SKM-1 treated with dmso at 0.1 percent for 144 hours (cell line): ENCODE data around the gene KSR2.
"Not testable (repeated sequence)": the region's sequence is repeated elsewhere in the genome, so short reads cannot be mapped to it uniquely, and the experiment has no call there.

Experiments used
- DNase-seq: peaks from one replicate; lab custom pipeline; 2025; ENCODE audit not compliant: unreplicated experiment; lab: John Stamatoyannopoulos, UW

The KSR2 gene

DNA sequence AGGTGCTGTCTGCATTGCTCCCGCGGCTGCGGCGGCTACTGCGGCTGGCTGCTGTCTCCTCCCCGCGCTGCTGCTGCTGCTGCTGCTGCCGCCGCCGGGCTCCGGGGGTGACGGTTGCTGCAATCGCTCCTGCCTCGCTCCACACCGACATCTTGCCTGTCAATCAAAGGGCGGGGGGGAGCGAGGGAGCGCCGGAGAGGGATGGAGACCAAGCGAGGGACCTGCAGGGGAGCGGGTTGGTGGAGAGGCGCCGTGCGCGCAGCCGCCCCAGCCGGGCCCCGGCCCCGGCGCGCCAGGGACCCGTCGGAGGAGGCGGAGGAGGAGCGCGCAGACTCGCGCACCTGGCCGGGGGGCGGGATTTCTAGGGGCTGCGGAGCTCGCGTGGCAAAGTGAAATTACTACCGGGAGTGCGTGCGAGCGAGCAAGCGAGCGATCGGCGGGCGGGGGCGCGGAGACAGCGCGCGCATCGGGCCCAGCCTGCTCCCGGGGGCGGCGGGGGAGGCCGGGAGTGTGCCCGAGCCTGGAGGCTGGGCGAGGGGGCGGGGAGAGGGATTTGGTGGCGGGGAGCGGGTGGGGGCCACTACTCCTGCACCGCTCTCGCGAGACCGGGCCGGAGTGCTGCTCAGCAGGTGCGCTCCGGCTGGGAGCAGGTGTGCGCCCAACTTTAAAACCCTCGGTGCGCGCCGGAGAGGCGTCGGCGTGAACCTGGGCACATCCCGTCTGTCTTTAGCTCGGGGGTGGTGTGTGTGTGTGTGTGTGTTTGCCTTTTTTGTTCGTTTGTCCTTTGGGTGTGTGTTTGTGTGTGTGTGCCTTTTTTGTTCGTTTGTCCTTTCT is at the start of gene KSR2:
TSS of gene KSR2 (minus strand) at position 165 of the 834 bp plus-strand sequence. CDS start 735 bp downstream, outside the sequence.
- DNase-seq = no peak

DNA sequence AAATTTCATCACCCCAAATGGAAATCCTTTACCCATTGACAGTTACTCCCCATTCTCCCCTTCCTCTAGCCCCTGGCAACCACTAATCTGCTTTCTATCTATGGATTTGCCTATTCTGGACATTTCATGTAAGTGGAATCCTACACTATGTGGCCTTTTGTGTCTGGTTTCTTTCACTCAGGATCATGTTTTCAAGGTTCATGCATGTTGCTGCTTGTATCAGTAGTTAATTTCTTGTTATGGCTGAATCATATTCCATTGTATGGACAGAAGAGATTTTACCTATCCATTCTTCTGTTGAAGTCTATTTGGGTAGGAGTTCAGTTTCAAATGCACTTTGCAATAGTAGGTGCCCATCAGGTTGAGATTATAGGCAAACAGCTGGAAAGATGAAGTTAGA is 49.1 kb upstream of the KSR2 start:
- DNase-seq = no peak

GRCh38 chr12:118016424-118017264 is 47.9 kb upstream of the KSR2 start, which contains the start of gene RFC5:
Gene RFC5, plus strand, starts transcription at chr12:118016703. Its CDS starts 125 bp downstream, at chr12:118016828.
- peak; percentile 78 for DNase-seq

- no peak for DNase-seq
Observed at GRCh38 chr12:118015944-118016343, 47.2 kb upstream of the KSR2 start.

DNA sequence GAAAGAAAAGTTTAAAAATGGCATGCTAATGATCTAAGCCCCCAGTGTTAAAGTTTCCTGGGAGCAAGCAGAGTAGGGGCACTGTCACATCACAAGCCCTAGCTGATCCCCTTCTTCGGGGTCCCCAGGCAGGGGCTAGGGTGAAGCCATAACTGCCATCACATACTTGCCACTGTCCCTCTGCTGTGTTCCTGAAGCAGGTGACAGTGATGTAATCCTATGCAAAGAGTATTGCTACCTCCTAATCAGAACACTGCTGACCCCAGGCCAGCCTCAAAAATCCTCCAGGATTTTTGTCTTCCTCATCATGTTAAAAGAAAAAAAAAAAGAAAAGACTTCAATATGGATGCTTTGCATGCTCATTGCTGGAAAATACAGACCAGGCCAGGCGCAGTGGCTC is 46.5 kb upstream of the KSR2 start:
- DNase-seq = no peak

DNA sequence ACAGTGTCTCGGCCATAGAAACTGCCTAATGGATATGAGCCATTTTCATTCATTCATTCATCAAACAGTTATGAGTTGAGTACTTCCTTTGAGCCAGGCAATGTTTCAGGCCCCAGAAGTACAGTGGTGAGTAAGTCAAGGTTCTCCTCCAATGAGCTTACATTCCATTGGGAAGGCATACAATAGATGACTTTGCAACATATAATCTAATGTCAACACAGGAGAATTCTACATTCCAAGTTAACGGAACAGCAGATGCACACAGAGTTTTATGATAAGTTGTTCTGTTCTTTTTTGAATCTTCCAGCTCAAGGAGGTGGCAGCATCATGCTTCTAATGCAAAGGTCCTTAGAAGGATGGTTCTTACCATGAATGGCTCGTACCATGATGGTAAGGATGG is 44.5 kb upstream of the KSR2 start:
- DNase-seq = no peak

DNA sequence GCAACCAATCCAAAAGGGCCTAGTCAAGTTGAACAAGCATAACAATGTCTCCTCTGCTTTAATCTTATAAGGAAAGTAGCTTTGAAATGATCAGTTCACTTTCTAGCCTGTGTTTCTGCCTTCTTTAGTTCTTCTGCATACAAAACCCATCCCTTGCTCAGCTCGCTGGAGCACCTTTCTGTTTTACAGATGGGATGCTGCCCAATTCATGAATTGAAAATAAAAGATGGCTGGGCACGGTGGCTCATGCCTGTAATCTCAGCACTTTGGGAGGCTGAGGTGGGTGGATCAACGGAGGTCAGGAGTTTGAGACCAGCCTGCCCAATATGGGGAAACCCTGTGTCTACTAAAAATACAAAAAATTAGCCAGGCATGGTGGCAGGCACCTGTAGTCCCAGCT is 43.2 kb upstream of the KSR2 start:
- DNase-seq = no peak

DNA sequence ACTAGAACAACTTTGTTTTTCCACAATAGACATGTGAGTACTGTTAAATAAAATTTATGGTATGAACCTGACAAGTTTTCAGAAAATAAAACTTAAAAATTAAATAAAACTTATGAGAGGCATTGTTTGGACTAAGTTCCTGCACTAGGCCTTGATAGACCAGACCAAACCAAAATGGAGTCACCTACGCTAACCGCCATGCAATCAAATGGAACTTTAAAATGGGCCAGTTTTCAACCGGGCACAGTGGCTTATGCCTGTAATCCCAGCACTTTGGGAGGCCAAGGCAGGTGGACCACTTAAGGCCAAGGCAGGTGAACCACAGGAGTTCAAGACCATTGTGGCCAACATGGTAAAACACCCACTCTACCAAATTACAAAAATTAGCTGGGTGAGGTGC is 42.6 kb upstream of the KSR2 start:
- no peak for DNase-seq

DNA sequence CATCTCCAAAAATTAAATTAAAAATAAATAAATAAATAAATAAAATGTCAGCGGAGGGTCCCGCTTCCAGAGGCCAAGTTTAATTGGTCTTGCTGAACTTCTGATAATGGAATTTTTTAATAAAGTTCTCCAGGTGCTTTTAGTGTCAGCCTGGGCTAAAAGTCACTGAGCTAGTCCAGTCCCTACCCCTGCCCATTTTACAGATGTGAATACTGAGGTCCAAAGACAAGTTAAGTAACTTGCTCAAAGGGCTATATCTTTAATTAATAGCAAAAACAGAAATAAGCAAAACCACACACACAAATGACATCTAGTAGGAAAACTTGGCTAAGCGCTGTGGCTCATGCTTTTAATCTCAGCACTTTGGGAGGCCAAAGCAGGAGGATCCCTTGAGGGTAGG is 42.1 kb upstream of the KSR2 start:
- DNase-seq = no peak

DNA sequence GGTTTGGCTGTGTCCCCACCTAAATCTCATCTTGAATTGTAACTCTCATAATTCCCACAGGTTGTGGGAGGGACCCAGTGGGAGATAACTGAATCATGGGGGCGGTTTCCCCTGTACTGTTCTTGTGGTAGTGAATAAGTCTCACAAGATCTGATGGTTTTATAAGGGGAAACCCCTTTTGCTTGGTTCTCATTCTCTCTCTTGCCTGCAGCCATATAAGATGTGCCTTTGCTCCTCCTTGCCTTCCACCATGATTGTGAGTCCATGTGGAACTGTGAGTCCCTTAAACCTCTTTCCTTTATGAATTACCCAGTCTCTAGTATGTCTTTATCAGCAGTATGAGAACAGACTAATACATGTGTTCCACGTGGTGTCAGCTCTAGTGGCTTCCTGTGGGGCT is 31.0 kb upstream of the KSR2 start:
- DNase-seq = not testable (repeated sequence)

DNA sequence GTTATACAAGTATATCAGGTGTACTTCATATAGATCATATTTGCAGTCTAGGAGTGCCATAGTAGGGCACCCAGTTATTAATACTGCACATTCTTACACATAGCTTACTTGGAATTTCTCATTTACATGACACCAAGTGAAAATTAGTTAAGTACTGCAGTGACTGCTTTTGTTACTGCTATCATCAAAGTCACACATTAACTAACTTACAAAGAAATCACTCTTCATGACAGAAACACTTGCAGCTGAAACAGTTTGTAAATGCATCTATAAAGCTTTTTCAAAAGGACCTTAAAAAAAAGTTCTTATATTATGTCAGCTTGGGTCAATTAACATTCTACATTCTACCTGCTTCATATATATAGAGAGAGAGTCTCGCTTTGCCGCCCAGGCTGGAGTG is 29.9 kb upstream of the KSR2 start:
- no peak for DNase-seq

- no peak for DNase-seq
Observed at GRCh38 chr12:117994551-117995438, 26.0 kb upstream of the KSR2 start.

- DNase-seq = no peak
Observed at GRCh38 chr12:117986705-117987469, 18.1 kb upstream of the KSR2 start.

DNA sequence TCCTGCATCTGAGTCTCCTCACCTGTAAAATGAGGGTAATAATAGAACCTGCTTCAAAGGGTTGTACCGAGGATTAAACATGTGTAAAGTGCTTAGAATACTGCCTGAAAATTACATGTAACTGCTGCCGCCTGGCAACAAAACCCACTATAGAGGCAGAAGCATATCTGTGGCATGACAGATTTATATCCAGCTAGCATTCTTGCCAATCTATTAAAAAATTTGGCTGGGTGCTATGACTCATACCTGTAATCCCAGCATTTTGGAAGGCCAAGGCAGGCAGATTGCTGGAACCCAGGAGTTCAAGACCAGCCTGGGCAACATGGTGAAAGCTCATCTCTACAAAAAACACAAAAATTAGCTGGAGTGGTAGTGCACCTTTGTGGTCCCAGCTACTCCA is 16.4 kb upstream of the KSR2 start:
- DNase-seq = no peak

GRCh38 chr12:117981267-117981666 is 12.5 kb upstream of the KSR2 start:
- DNase-seq = no peak

- DNase-seq = no peak
Observed at GRCh38 chr12:117980616-117981015, 11.8 kb upstream of the KSR2 start.

- no peak for DNase-seq
Observed at GRCh38 chr12:117977373-117977772, 8.6 kb upstream of the KSR2 start.

GRCh38 chr12:117975006-117975405 is 6.2 kb upstream of the KSR2 start:
- no peak for DNase-seq

DNA sequence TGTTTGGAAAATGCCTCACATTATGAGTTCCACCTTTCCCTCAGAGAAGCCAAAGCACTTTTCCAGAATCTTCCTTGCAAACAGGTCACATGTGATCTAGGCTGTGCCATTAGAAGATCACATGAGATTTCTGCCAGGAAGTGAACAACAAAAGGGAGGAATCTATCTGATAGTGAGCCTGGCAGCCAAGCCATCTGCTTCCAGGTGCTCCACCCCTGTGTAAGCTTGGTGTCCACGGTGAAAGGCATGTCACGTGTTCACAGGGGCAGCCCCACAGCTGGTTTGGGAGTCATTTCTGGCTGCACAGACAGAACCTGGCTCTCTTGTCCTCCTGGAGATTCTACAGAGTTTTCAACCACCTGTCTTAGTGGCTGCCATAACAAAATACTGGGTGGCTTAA is 3.5 kb upstream of the KSR2 start:
- no peak for DNase-seq

DNA sequence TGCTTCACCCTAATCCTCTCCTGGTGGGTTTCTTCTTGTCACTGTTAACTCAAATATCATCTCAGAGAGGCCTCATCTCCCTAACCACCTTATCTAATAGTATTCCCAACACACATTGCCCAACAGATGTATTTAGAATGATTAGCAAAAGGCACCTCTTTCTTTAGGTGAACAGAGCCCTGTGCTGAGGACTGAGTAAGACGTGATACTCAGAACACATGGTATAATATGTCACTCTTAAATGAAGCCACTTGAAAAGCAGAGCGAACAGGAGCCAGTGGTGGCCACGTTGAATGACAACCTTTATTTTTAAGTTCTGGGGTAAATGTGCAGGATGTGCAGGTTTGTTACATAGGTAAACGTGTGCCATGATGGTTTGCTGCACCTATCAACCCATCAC is 1.5 kb upstream of the KSR2 start:
- DNase-seq = no peak
